Mucosa of stomach (tissue), 1 donor: Measurements from ENCODE around the gene OR52R1.
"Not testable (repeated sequence)": the region's sequence is repeated elsewhere in the genome, so short reads cannot be mapped to it uniquely, and the experiment has no call there.

ENCODE experiments used
- H3K27me3 ChIP-seq: one replicate; pipeline ENCODE4 v1.7.0; 2013; ENCODE audit warnings: mild to moderate bottlenecking, low read length; ENCODE audit not compliant: control insufficient read depth, insufficient read depth
- H3K36me3 ChIP-seq: one replicate; pipeline ENCODE4 v1.7.0; 2013; ENCODE audit warnings: low read length; ENCODE audit not compliant: control insufficient read depth, insufficient read depth
- H3K4me1 ChIP-seq: one replicate; pipeline ENCODE4 v1.7.0; 2013; ENCODE audit warnings: mild to moderate bottlenecking, low read length; ENCODE audit not compliant: control insufficient read depth, insufficient read depth
- H3K4me3 ChIP-seq: one replicate; pipeline ENCODE4 v1.7.0; 2013; ENCODE audit warnings: low read length
- H3K9ac ChIP-seq: one replicate; pipeline ENCODE4 v1.7.0; 2013; ENCODE audit warnings: mild to moderate bottlenecking, low read length, moderate library complexity
- H3K9me3 ChIP-seq: one replicate; pipeline ENCODE4 v1.7.0; 2013; ENCODE audit warnings: mild to moderate bottlenecking, low read length, moderate library complexity; ENCODE audit not compliant: control insufficient read depth
- donor health status: Pancreatic carcinoma.

Gene OR52R1

GRCh38 chr11:4804280-4804679 is at the start of gene OR52R1:
OR52R1 (minus strand) TSS chr11:4804380; CDS start chr11:4804380, 0 bp downstream.
- H3K4me3 ChIP-seq, result no peak within 1 kb of the TSS
- no peak within 1 kb of the TSS for H3K9ac ChIP-seq
- H3K36me3 ChIP-seq, result no peaks in the 10 kb centered on the region
- H3K27me3 ChIP-seq, result no peaks in the 10 kb centered on the region
- H3K9me3 ChIP-seq, result no peaks in the 10 kb centered on the region
- H3K4me1 ChIP-seq, result no peaks in the 10 kb centered on the region

GRCh38 chr11:4851033-4851432 is 46.9 kb upstream of the OR52R1 start:
- Histone ChIP-seq H3K9me3 (no peaks in the 10 kb centered on the region), H3K9ac (no peak overlapping the region), H3K4me3 (no peak overlapping the region), H3K36me3 (no peaks in the 10 kb centered on the region), H3K27me3 (no peaks in the 10 kb centered on the region), H3K4me1 (no peaks in the 10 kb centered on the region)

- Histone ChIP-seq H3K4me1 (no peaks in the 10 kb centered on the region), H3K4me3 (no peak within 1 kb of the TSS), H3K9ac (no peak within 1 kb of the TSS), H3K27me3 (no peaks in the 10 kb centered on the region), H3K36me3 (no peaks in the 10 kb centered on the region), H3K9me3 (no peaks in the 10 kb centered on the region)
Observed at GRCh38 chr11:4848908-4849532, 44.8 kb upstream of the OR52R1 start, which contains the start of gene OR51S1. OR51S1 (minus strand) TSS chr11:4849208; CDS start chr11:4849208, 0 bp downstream.

- H3K27me3 ChIP-seq, result no peaks in the 10 kb centered on the region
- H3K9me3 ChIP-seq, result no peaks in the 10 kb centered on the region
- H3K4me3 ChIP-seq, result no peak overlapping the region
- no peak overlapping the region for H3K9ac ChIP-seq
- H3K36me3 ChIP-seq, result no peaks in the 10 kb centered on the region
- no peaks in the 10 kb centered on the region for H3K4me1 ChIP-seq
Observed at GRCh38 chr11:4839851-4840549, 35.8 kb upstream of the OR52R1 start.

- Histone ChIP-seq H3K4me1 (peaks cover 6% of the 10 kb centered on the region), H3K9me3 (no peaks in the 10 kb centered on the region), H3K36me3 (no peaks in the 10 kb centered on the region), H3K4me3 (no peak overlapping the region), H3K27me3 (no peaks in the 10 kb centered on the region), H3K9ac (no peak overlapping the region)
Observed at GRCh38 chr11:4830909-4831308, 26.7 kb upstream of the OR52R1 start.

GRCh38 chr11:4830346-4830745 is 26.2 kb upstream of the OR52R1 start:
- H3K9me3 ChIP-seq, result no peaks in the 10 kb centered on the region
- H3K9ac ChIP-seq, result no peak overlapping the region
- no peaks in the 10 kb centered on the region for H3K36me3 ChIP-seq
- H3K4me1 ChIP-seq, result peaks cover 6% of the 10 kb centered on the region
- H3K4me3 ChIP-seq, result no peak overlapping the region
- H3K27me3 ChIP-seq, result no peaks in the 10 kb centered on the region

- Histone ChIP-seq H3K9me3 (no peaks in the 10 kb centered on the region), H3K9ac (no peak overlapping the region), H3K36me3 (no peaks in the 10 kb centered on the region), H3K4me1 (peaks cover 6% of the 10 kb centered on the region), H3K27me3 (no peaks in the 10 kb centered on the region), H3K4me3 (no peak overlapping the region)
Observed at GRCh38 chr11:4826425-4826824, 22.2 kb upstream of the OR52R1 start.

GRCh38 chr11:4825132-4825531 is 21.0 kb upstream of the OR52R1 start:
- no peak overlapping the region for H3K9ac ChIP-seq
- no peaks in the 10 kb centered on the region for H3K27me3 ChIP-seq
- H3K36me3 ChIP-seq, result no peaks in the 10 kb centered on the region
- H3K9me3 ChIP-seq, result no peaks in the 10 kb centered on the region
- peaks cover 6% of the 10 kb centered on the region for H3K4me1 ChIP-seq
- no peak overlapping the region for H3K4me3 ChIP-seq

- no peak within 1 kb of the TSS for H3K9ac ChIP-seq
- no peaks in the 10 kb centered on the region for H3K9me3 ChIP-seq
- no peak within 1 kb of the TSS for H3K4me3 ChIP-seq
- H3K4me1 ChIP-seq, result peaks cover under 1% of the 10 kb centered on the region
- no peaks in the 10 kb centered on the region for H3K27me3 ChIP-seq
- no peaks in the 10 kb centered on the region for H3K36me3 ChIP-seq
Observed at GRCh38 chr11:4821021-4821420, 16.8 kb upstream of the OR52R1 start, which contains the start of gene OR51F2. OR51F2 (plus strand) TSS chr11:4821321; CDS start chr11:4821422, 101 bp downstream.

GRCh38 chr11:4809246-4809645 is 5.1 kb upstream of the OR52R1 start:
- Histone ChIP-seq H3K4me3 (no peak overlapping the region), H3K27me3 (no peaks in the 10 kb centered on the region), H3K4me1 (no peaks in the 10 kb centered on the region), H3K36me3 (no peaks in the 10 kb centered on the region), H3K9ac (no peak overlapping the region), H3K9me3 (no peaks in the 10 kb centered on the region)

- Histone ChIP-seq H3K4me1 (no peaks in the 10 kb centered on the region), H3K36me3 (no peaks in the 10 kb centered on the region), H3K4me3 (no peak overlapping the region), H3K9me3 (no peaks in the 10 kb centered on the region), H3K9ac (no peak overlapping the region), H3K27me3 (no peaks in the 10 kb centered on the region)
Observed at GRCh38 chr11:4808476-4808875, 4.3 kb upstream of the OR52R1 start.

- not testable (repeated sequence) for H3K9ac ChIP-seq, H3K36me3 ChIP-seq, H3K4me3 ChIP-seq, H3K4me1 ChIP-seq, H3K9me3 ChIP-seq, H3K27me3 ChIP-seq
Observed at GRCh38 chr11:4801316-4801715, 2.9 kb downstream of the OR52R1 start.
